ENCODE results near the gene ESPL1.
"Not testable (repeated sequence)": the region's sequence is repeated elsewhere in the genome, so short reads cannot be mapped to it uniquely, and the experiment has no call there.

The ESPL1 gene

GRCh38 chr12:53302903-53303302 is 34.8 kb downstream of the ESPL1 start:
- no peak for DNase-seq

GRCh38 chr12:53306826-53307225 is 38.7 kb downstream of the ESPL1 start:
- no peak for DNase-seq

- no peak for DNase-seq
These were observed 40.2 kb downstream of the ESPL1 start for GRCh38 chr12:53308276-53308675.

GRCh38 chr12:53313996-53314395 is 45.9 kb downstream of the ESPL1 start:
- no peak for DNase-seq

- no peak for DNase-seq
These were observed 52.5 kb downstream of the ESPL1 start for GRCh38 chr12:53320352-53321195.

- DNase-seq: no peak
These were observed 56.1 kb downstream of the ESPL1 start for GRCh38 chr12:53324113-53324778.

- DNase-seq: peak; percentile 92
These were observed 56.8 kb downstream of the ESPL1 start for GRCh38 chr12:53324779-53325510.

GRCh38 chr12:53325511-53326061 is 57.5 kb downstream of the ESPL1 start:
- DNase-seq: peak; percentile 87

GRCh38 chr12:53326460-53327185 is 58.5 kb downstream of the ESPL1 start:
- no peak for DNase-seq

- no peak for DNase-seq
These were observed 59.4 kb downstream of the ESPL1 start for GRCh38 chr12:53327435-53328042.

GRCh38 chr12:53328043-53328435 is 59.9 kb downstream of the ESPL1 start:
- no peak for DNase-seq

- no peak for DNase-seq
These were observed 62.6 kb downstream of the ESPL1 start for GRCh38 chr12:53330671-53331070.

GRCh38 chr12:53332339-53332738 is 64.2 kb downstream of the ESPL1 start:
- not testable (repeated sequence) for DNase-seq

- no peak for DNase-seq
These were observed 64.6 kb downstream of the ESPL1 start for GRCh38 chr12:53332744-53333143.

GRCh38 chr12:53333289-53333688 is 65.2 kb downstream of the ESPL1 start:
- no peak for DNase-seq

GRCh38 chr12:53333845-53334244 is 65.7 kb downstream of the ESPL1 start:
- no peak for DNase-seq

- no peak for DNase-seq
These were observed 66.7 kb downstream of the ESPL1 start for GRCh38 chr12:53334822-53335221.

GRCh38 chr12:53336181-53336681 is 68.1 kb downstream of the ESPL1 start, which contains the start of gene SP7:
Gene SP7 (minus strand): TSS chr12:53336354. CDS start chr12:53335646, 708 bp downstream.
- no peak for DNase-seq

- no peak for DNase-seq
These were observed 69.9 kb downstream of the ESPL1 start for GRCh38 chr12:53338017-53338416.

- DNase-seq: no peak
These were observed 70.8 kb downstream of the ESPL1 start for GRCh38 chr12:53338916-53339315.

GRCh38 chr12:53340398-53340797 is 72.3 kb downstream of the ESPL1 start:
- DNase-seq: no peak

Data from midbrain (tissue), 1 donor.